SK-N-SH treated with all-trans-retinoic acid at 6 μM for 48 hours (cell line): Measurements from ENCODE around the gene DCP1B.

Experiments used
- ATAC-seq: fragments of 200-7000 bp; cut with Tn5 transposase; 3 replicates; pipeline ENCODE4 v1.9.1; 2020; ENCODE audit warnings: mild to moderate bottlenecking, moderate library complexity
- ARNTL ChIP-seq: fragments of 450-650 bp; formaldehyde crosslinking; IDR thresholded peaks from 2 replicates; pipeline ENCODE4 v1.5.0; 2020; ENCODE audit warnings: low read depth, mild to moderate bottlenecking, moderate library complexity, borderline replicate concordance
- BACH2 ChIP-seq: fragments of 250-450 bp; sonication (Bioruptor Pico); IDR thresholded peaks from 2 replicates; pipeline ENCODE4 v1.9.0; 2021; ENCODE audit warnings: mild to moderate bottlenecking, borderline replicate concordance
- CREB5 ChIP-seq: fragments of 250-450 bp; sonication (Bioruptor Pico); IDR thresholded peaks from 2 replicates; pipeline ENCODE4 v1.5.1; 2020; ENCODE audit warnings: low read depth, mild to moderate bottlenecking, moderate library complexity
- CSDC2 ChIP-seq: fragments of 250-450 bp; sonication (Bioruptor Pico); IDR thresholded peaks from 2 replicates; pipeline ENCODE4 v1.5.0; 2020; ENCODE audit warnings: mild to moderate bottlenecking, moderate library complexity
- CSRNP3 ChIP-seq: fragments of 250-450 bp; sonication (Bioruptor Pico); IDR thresholded peaks from 2 replicates; pipeline ENCODE4 v1.5.1; 2021; ENCODE audit warnings: mild to moderate bottlenecking, moderate library complexity
- ISL1 ChIP-seq: fragments of 250-450 bp; sonication (Bioruptor Pico); IDR thresholded peaks from 2 replicates; pipeline ENCODE4 v2.1.2; 2022; ENCODE audit warnings: mild to moderate bottlenecking, moderate library complexity
- OSR1 ChIP-seq: fragments of 250-450 bp; sonication (Bioruptor Pico); IDR thresholded peaks from 2 replicates; pipeline ENCODE4 v1.8.0; 2022; ENCODE audit warnings: moderate library complexity, mild to moderate bottlenecking, inconsistent platforms
- PATZ1 ChIP-seq: fragments of 250-450 bp; sonication (Bioruptor Pico); IDR thresholded peaks from 2 replicates; pipeline ENCODE4 v1.8.0; 2020; ENCODE audit warnings: mild to moderate bottlenecking, moderate library complexity, borderline replicate concordance
- POU6F1 ChIP-seq: fragments of 250-450 bp; sonication (Bioruptor Pico); IDR thresholded peaks from 2 replicates; pipeline ENCODE4 v1.8.0; 2021; ENCODE audit warnings: low read depth, mild to moderate bottlenecking, moderate library complexity, borderline replicate concordance
- PPARA ChIP-seq: fragments of 250-450 bp; sonication (Bioruptor Pico); IDR thresholded peaks from 2 replicates; pipeline ENCODE4 v1.5.0; 2020; ENCODE audit warnings: mild to moderate bottlenecking, borderline replicate concordance
- RARB ChIP-seq: fragments of 250-450 bp; sonication (Bioruptor Pico); IDR thresholded peaks from 2 replicates; pipeline ENCODE4 v1.8.0; 2021; ENCODE audit warnings: mild to moderate bottlenecking, moderate library complexity
- SNAI2 ChIP-seq: fragments of 250-450 bp; sonication (Bioruptor Pico); IDR thresholded peaks from 2 replicates; pipeline ENCODE4 v1.5.0; 2020; ENCODE audit warnings: mild to moderate bottlenecking, moderate library complexity
- TCF4 ChIP-seq: fragments of 250-450 bp; sonication (Bioruptor Pico); IDR thresholded peaks from 2 replicates; pipeline ENCODE4 v1.8.0; 2021; ENCODE audit warnings: mild to moderate bottlenecking, moderate library complexity, borderline replicate concordance
- TOX ChIP-seq: fragments of 250-450 bp; sonication (Bioruptor Pico); IDR thresholded peaks from 2 replicates; pipeline ENCODE4 v1.8.0; 2021; ENCODE audit warnings: mild to moderate bottlenecking, moderate library complexity, borderline replicate concordance
- TSHZ2 ChIP-seq: fragments of 250-450 bp; sonication (Bioruptor Pico); IDR thresholded peaks from 2 replicates; pipeline ENCODE4 v1.5.0; 2020; ENCODE audit warnings: mild to moderate bottlenecking, moderate library complexity
- ZC3H10 ChIP-seq: fragments of 250-450 bp; sonication (Bioruptor Pico); IDR thresholded peaks from 2 replicates; pipeline ENCODE4 v1.5.1; 2021; ENCODE audit warnings: mild to moderate bottlenecking, moderate library complexity
- ZFP3 ChIP-seq: fragments of 250-450 bp; sonication (Bioruptor Pico); IDR thresholded peaks from 2 replicates; pipeline ENCODE4 v1.5.0; 2020; ENCODE audit warnings: mild to moderate bottlenecking, moderate library complexity
- ZFP30 ChIP-seq: fragments of 450-650 bp; formaldehyde crosslinking; IDR thresholded peaks from 2 replicates; pipeline ENCODE4 v1.5.0; 2022; ENCODE audit warnings: mild to moderate bottlenecking, moderate library complexity
- ZNF565 ChIP-seq: fragments of 450-650 bp; formaldehyde crosslinking; conservative IDR thresholded peaks from 2 replicates; pipeline ENCODE4 v1.5.0; 2020; ENCODE audit warnings: low read depth, mild to moderate bottlenecking, moderate library complexity
- ZNF70 ChIP-seq: fragments of 450-650 bp; formaldehyde crosslinking; IDR thresholded peaks from 2 replicates; pipeline ENCODE4 v1.5.0; 2020; ENCODE audit warnings: mild to moderate bottlenecking, moderate library complexity
- ZNF8 ChIP-seq: fragments of 450-650 bp; formaldehyde crosslinking; IDR thresholded peaks from 2 replicates; pipeline ENCODE4 v1.5.0; 2020; ENCODE audit warnings: mild to moderate bottlenecking, moderate library complexity

Gene DCP1B

GRCh38 chr12:1993871-1994371, 10.3 kb downstream of the DCP1B start:
- ATAC-seq, result no peak
- TF ChIP-seq ARNTL (CRISPR knock-in tag) (no peak), ISL1 (CRISPR knock-in tag) (no peak), PATZ1 (no peak), PPARA (CRISPR knock-in tag) (no peak), ZNF565 (CRISPR knock-in tag) (no peak), SNAI2 (CRISPR knock-in tag) (no peak), ZFP30 (CRISPR knock-in tag) (no peak), POU6F1 (CRISPR knock-in tag) (no peak), ZNF8 (CRISPR knock-in tag) (no peak), CSRNP3 (CRISPR knock-in tag) (no peak), TOX (CRISPR knock-in tag) (no peak), OSR1 (CRISPR knock-in tag) (no peak), BACH2 (no peak), ZNF70 (CRISPR knock-in tag) (no peak), ZC3H10 (no peak), RARB (CRISPR knock-in tag) (no peak), TSHZ2 (no peak)

- TF ChIP-seq ZNF565 (CRISPR knock-in tag), result no peak
- TF ChIP-seq POU6F1 (CRISPR knock-in tag), result no peak
- no peak for TF ChIP-seq PPARA (CRISPR knock-in tag)
- no peak for TF ChIP-seq RARB (CRISPR knock-in tag)
- no peak for TF ChIP-seq CREB5 (CRISPR knock-in tag)
- no peak for TF ChIP-seq ZNF8 (CRISPR knock-in tag)
- TF ChIP-seq CSDC2 (CRISPR knock-in tag), result no peak
- TF ChIP-seq ZFP3 (CRISPR knock-in tag), result no peak
- TF ChIP-seq ZC3H10, result no peak
- TF ChIP-seq ISL1 (CRISPR knock-in tag), result no peak
- no peak for TF ChIP-seq ZNF70 (CRISPR knock-in tag)
- TF ChIP-seq ARNTL (CRISPR knock-in tag), result no peak
- TF ChIP-seq SNAI2 (CRISPR knock-in tag), result no peak
- no peak for TF ChIP-seq CSRNP3 (CRISPR knock-in tag)
- no peak for TF ChIP-seq BACH2
- TF ChIP-seq ZFP30 (CRISPR knock-in tag), result no peak
- TF ChIP-seq TOX (CRISPR knock-in tag), result no peak
- TF ChIP-seq TCF4 (CRISPR knock-in tag), result no peak
- peak; percentile 60 for ATAC-seq
Observed at GRCh38 chr12:1993341-1993740, 10.9 kb downstream of the DCP1B start.
